ENCODE measurements around the gene PDGFRB.

Gene PDGFRB

GRCh38 chr5:150111122-150111521 lies 44.5 kb downstream of the PDGFRB start:
- Histone ChIP-seq H3K9me3 (ENCODE audit: insufficient read depth, low read length) (no peaks in the 10 kb centered on the region), H3K9ac (ENCODE audit: low read length) (no peak overlapping the region), H3F3A (ENCODE audit: insufficient read depth) (no peaks in the 10 kb centered on the region), H3K27me3 (ENCODE audit: low read length) (no peaks in the 10 kb centered on the region), H2AFZ (ENCODE audit: low read depth, low read length, severe bottlenecking) (no peak overlapping the region), H3K79me2 (ENCODE audit: insufficient read depth, low read length) (no peaks in the 10 kb centered on the region), H3K4me3 (ENCODE audit: insufficient read depth, low read length, poor library complexity, severe bottlenecking) (no peak overlapping the region), H3K4me2 (ENCODE audit: low read depth, low read length, poor library complexity, severe bottlenecking) (no peak overlapping the region), H4K20me1 (ENCODE audit: low read depth, low read length) (no peaks in the 10 kb centered on the region), H3K36me3 (ENCODE audit: low read length) (no peaks in the 10 kb centered on the region), H3K27ac (ENCODE audit: low read depth, low read length) (no peak overlapping the region), H3K9me2 (replicated peaks; ENCODE audit: insufficient read depth, low read length) (no peaks in the 10 kb centered on the region)
- TF ChIP-seq EZH2phosphoT487 (conservative IDR thresholded peaks at IDR 0.05; ENCODE audit: low read length) (no peak), CTCF (IDR thresholded peaks at IDR 0.05; ENCODE audit: insufficient read depth, low read length, poor library complexity, severe bottlenecking) (no peak)

- no peaks in the 10 kb centered on the region for H3K27me3 ChIP-seq (ENCODE audit: low read length)
- H2AFZ ChIP-seq (ENCODE audit: low read depth, low read length, severe bottlenecking), result no peak overlapping the region
- H3K36me3 ChIP-seq (ENCODE audit: low read length), result no peaks in the 10 kb centered on the region
- TF ChIP-seq EZH2phosphoT487 (conservative IDR thresholded peaks at IDR 0.05; ENCODE audit: low read length) (no peak), CTCF (IDR thresholded peaks at IDR 0.05; ENCODE audit: insufficient read depth, low read length, poor library complexity, severe bottlenecking) (no peak)
- H3K79me2 ChIP-seq (ENCODE audit: insufficient read depth, low read length), result no peaks in the 10 kb centered on the region
- H3K9ac ChIP-seq (ENCODE audit: low read length), result no peak overlapping the region
- no peaks in the 10 kb centered on the region for H3K9me3 ChIP-seq (ENCODE audit: insufficient read depth, low read length)
- no peak overlapping the region for H3K4me2 ChIP-seq (ENCODE audit: low read depth, low read length, poor library complexity, severe bottlenecking)
- no peaks in the 10 kb centered on the region for H4K20me1 ChIP-seq (ENCODE audit: low read depth, low read length)
- H3K4me3 ChIP-seq (ENCODE audit: insufficient read depth, low read length, poor library complexity, severe bottlenecking), result no peak overlapping the region
- no peaks in the 10 kb centered on the region for H3K9me2 ChIP-seq (replicated peaks; ENCODE audit: insufficient read depth, low read length)
- H3F3A ChIP-seq (ENCODE audit: insufficient read depth), result no peaks in the 10 kb centered on the region
- H3K27ac ChIP-seq (ENCODE audit: low read depth, low read length), result no peak overlapping the region
Measured at GRCh38 chr5:150109921-150110320, 45.7 kb downstream of the PDGFRB start.

- no peak overlapping the region for H3K4me3 ChIP-seq (ENCODE audit: insufficient read depth, low read length, poor library complexity, severe bottlenecking)
- no peaks in the 10 kb centered on the region for H3K27me3 ChIP-seq (ENCODE audit: low read length)
- no peaks in the 10 kb centered on the region for H3K79me2 ChIP-seq (ENCODE audit: insufficient read depth, low read length)
- H3K27ac ChIP-seq (ENCODE audit: low read depth, low read length), result no peak overlapping the region
- H3K4me2 ChIP-seq (ENCODE audit: low read depth, low read length, poor library complexity, severe bottlenecking), result no peak overlapping the region
- H3K9me3 ChIP-seq (ENCODE audit: insufficient read depth, low read length), result no peaks in the 10 kb centered on the region
- H3F3A ChIP-seq (ENCODE audit: insufficient read depth), result no peaks in the 10 kb centered on the region
- H3K36me3 ChIP-seq (ENCODE audit: low read length), result no peaks in the 10 kb centered on the region
- H3K9me2 ChIP-seq (replicated peaks; ENCODE audit: insufficient read depth, low read length), result no peaks in the 10 kb centered on the region
- TF ChIP-seq EZH2phosphoT487 (conservative IDR thresholded peaks at IDR 0.05; ENCODE audit: low read length) (no peak), CTCF (IDR thresholded peaks at IDR 0.05; ENCODE audit: insufficient read depth, low read length, poor library complexity, severe bottlenecking) (no peak)
- no peak overlapping the region for H2AFZ ChIP-seq (ENCODE audit: low read depth, low read length, severe bottlenecking)
- no peaks in the 10 kb centered on the region for H4K20me1 ChIP-seq (ENCODE audit: low read depth, low read length)
- no peak overlapping the region for H3K9ac ChIP-seq (ENCODE audit: low read length)
Measured at GRCh38 chr5:150108711-150109514, 46.7 kb downstream of the PDGFRB start.

All from SU-DHL-6 (cell line).